Skeletal muscle satellite cell (primary cell): ENCODE results near the gene CTNNA2.

Source experiments
- H3K27me3 ChIP-seq: 2 replicates; pipeline ENCODE4 v1.7.0; 2013; ENCODE audit warnings: low read length; ENCODE audit not compliant: control insufficient read depth, insufficient read depth
- H3K36me3 ChIP-seq: 2 replicates; pipeline ENCODE4 v1.7.0; 2013; ENCODE audit warnings: mild to moderate bottlenecking, control low read depth, low read length; ENCODE audit not compliant: insufficient read depth
- H3K4me1 ChIP-seq: 2 replicates; pipeline ENCODE4 v1.7.0; 2013; ENCODE audit warnings: low read length; ENCODE audit not compliant: control insufficient read depth, insufficient read depth
- H3K4me2 ChIP-seq: 2 replicates; pipeline ENCODE4 v1.7.0; 2013; ENCODE audit warnings: mild to moderate bottlenecking, low read length
- H3K4me3 ChIP-seq: 2 replicates; pipeline ENCODE4 v1.7.0; 2013; ENCODE audit warnings: low read length
- H3K9ac ChIP-seq: 2 replicates; pipeline ENCODE4 v1.7.0; 2013; ENCODE audit warnings: mild to moderate bottlenecking, low read depth, low read length, moderate library complexity
- H3K9me3 ChIP-seq: replicated peaks from 2 replicates; pipeline ENCODE4 v1.7.0; 2013; ENCODE audit warnings: mild to moderate bottlenecking, control low read depth, low read length

Gene CTNNA2

GRCh38 chr2:79938648-79939047 lies 425.8 kb downstream of the CTNNA2 start:
- Histone ChIP-seq H3K4me1 (no peaks in the 10 kb centered on the region), H3K9me3 (no peaks in the 10 kb centered on the region), H3K9ac (no peak overlapping the region), H3K36me3 (no peaks in the 10 kb centered on the region), H3K4me3 (no peak overlapping the region), H3K4me2 (no peak overlapping the region), H3K27me3 (no peaks in the 10 kb centered on the region)

- Histone ChIP-seq H3K9me3 (no peaks in the 10 kb centered on the region), H3K27me3 (no peaks in the 10 kb centered on the region), H3K36me3 (no peaks in the 10 kb centered on the region), H3K4me3 (no peak overlapping the region), H3K9ac (no peak overlapping the region), H3K4me1 (no peaks in the 10 kb centered on the region), H3K4me2 (no peak overlapping the region)
These were observed 427.5 kb downstream of the CTNNA2 start for GRCh38 chr2:79940364-79940763.

GRCh38 chr2:79941179-79941578 lies 428.3 kb downstream of the CTNNA2 start:
- Histone ChIP-seq H3K9ac (no peak overlapping the region), H3K9me3 (no peaks in the 10 kb centered on the region), H3K4me1 (no peaks in the 10 kb centered on the region), H3K27me3 (no peaks in the 10 kb centered on the region), H3K4me3 (no peak overlapping the region), H3K36me3 (no peaks in the 10 kb centered on the region), H3K4me2 (no peak overlapping the region)

GRCh38 chr2:79944205-79944604 lies 431.4 kb downstream of the CTNNA2 start:
- Histone ChIP-seq H3K36me3 (no peaks in the 10 kb centered on the region), H3K9me3 (no peaks in the 10 kb centered on the region), H3K4me3 (no peak overlapping the region), H3K4me2 (no peak overlapping the region), H3K9ac (no peak overlapping the region), H3K4me1 (no peaks in the 10 kb centered on the region), H3K27me3 (no peaks in the 10 kb centered on the region)

- Histone ChIP-seq H3K4me2 (no peak overlapping the region), H3K9me3 (no peaks in the 10 kb centered on the region), H3K4me3 (no peak overlapping the region), H3K4me1 (no peaks in the 10 kb centered on the region), H3K36me3 (no peaks in the 10 kb centered on the region), H3K27me3 (no peaks in the 10 kb centered on the region), H3K9ac (no peak overlapping the region)
These were observed 433.0 kb downstream of the CTNNA2 start for GRCh38 chr2:79945653-79946445.

- H3K27me3 ChIP-seq: no peaks in the 10 kb centered on the region
- no peak overlapping the region for H3K4me3 ChIP-seq
- no peaks in the 10 kb centered on the region for H3K9me3 ChIP-seq
- no peak overlapping the region for H3K9ac ChIP-seq
- no peaks in the 10 kb centered on the region for H3K4me1 ChIP-seq
- no peaks in the 10 kb centered on the region for H3K36me3 ChIP-seq
- no peak overlapping the region for H3K4me2 ChIP-seq
These were observed 434.9 kb downstream of the CTNNA2 start for GRCh38 chr2:79947751-79948150.

DNA sequence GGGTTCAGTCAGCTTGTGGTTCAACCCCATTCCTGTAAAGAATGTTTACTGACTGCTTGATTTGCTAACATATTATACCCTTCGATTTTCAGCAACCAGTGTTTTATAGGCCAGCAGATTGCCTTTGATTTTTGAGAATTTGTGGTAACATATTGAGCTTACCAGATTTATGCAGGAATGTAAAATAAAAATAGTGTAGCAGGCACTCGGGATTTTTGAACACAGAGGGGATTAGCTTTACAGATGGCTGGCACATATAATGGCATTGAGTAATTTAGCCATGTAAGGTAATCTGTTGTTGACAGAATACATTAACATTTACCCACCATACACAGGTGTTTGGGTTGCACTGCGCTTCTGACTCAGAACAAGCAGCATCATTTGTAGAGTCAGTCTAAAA lies 437.7 kb downstream of the CTNNA2 start:
- Histone ChIP-seq H3K36me3 (no peaks in the 10 kb centered on the region), H3K4me1 (no peaks in the 10 kb centered on the region), H3K27me3 (no peaks in the 10 kb centered on the region), H3K9ac (no peak overlapping the region), H3K9me3 (no peaks in the 10 kb centered on the region), H3K4me2 (no peak overlapping the region), H3K4me3 (no peak overlapping the region)

DNA sequence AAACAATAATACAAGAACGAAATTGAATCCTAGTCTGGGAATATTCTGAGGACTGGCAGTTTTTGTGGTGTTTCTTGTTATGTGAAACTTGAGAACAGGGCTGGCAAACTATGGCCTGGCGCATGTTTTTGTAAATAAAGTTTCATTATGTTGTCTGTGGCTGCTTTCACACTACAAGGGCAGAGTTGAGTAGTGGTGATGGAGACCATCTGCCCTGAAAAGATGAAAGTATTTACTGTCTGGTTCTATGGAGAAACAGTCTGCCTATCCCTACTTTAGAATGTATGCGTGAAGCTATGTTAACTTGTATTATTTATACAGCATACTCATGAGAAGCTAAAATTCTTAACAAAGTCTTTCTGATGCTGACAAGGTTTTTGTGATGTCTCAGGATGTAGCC lies 439.8 kb downstream of the CTNNA2 start:
- Histone ChIP-seq H3K27me3 (no peaks in the 10 kb centered on the region), H3K9ac (no peak overlapping the region), H3K4me2 (no peak overlapping the region), H3K9me3 (no peaks in the 10 kb centered on the region), H3K4me1 (no peaks in the 10 kb centered on the region), H3K4me3 (no peak overlapping the region), H3K36me3 (no peaks in the 10 kb centered on the region)

DNA sequence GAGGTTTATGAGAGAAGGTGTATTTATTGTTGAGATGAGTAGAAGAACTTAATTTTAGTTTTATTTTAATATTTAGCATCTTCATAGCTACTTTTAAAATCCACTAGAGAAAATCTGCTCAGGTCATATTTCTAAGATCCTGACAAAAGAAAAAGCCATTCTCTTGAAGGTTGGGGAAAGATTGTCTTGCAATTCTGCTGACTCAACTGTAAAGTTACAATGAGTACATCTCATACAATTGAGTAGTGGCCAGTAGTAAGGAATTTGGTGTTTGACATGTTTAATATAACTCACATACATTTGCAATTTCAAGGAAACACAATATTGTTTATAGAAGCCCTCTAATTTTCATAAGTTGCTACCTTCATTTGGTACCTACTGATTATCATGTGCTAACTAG lies 447.2 kb downstream of the CTNNA2 start:
- Histone ChIP-seq H3K4me1 (no peaks in the 10 kb centered on the region), H3K4me2 (no peak overlapping the region), H3K4me3 (no peak overlapping the region), H3K27me3 (no peaks in the 10 kb centered on the region), H3K36me3 (no peaks in the 10 kb centered on the region), H3K9ac (no peak overlapping the region), H3K9me3 (peaks cover 4% of the 10 kb centered on the region)

GRCh38 chr2:79960519-79960918 lies 447.7 kb downstream of the CTNNA2 start:
- H3K9me3 ChIP-seq: peaks cover 4% of the 10 kb centered on the region

GRCh38 chr2:79964966-79965365 lies 452.1 kb downstream of the CTNNA2 start:
- no peaks in the 10 kb centered on the region for H3K36me3 ChIP-seq
- peaks cover 4% of the 10 kb centered on the region for H3K9me3 ChIP-seq
- no peaks in the 10 kb centered on the region for H3K27me3 ChIP-seq
- H3K4me2 ChIP-seq: no peak overlapping the region
- no peaks in the 10 kb centered on the region for H3K4me1 ChIP-seq
- no peak overlapping the region for H3K4me3 ChIP-seq
- no peak overlapping the region for H3K9ac ChIP-seq

More at GRCh38 chr2:79960519-79960918, 447.7 kb downstream of the CTNNA2 start:
- Histone ChIP-seq H3K4me3 (no peak overlapping the region), H3K4me1 (no peaks in the 10 kb centered on the region), H3K9ac (no peak overlapping the region), H3K27me3 (no peaks in the 10 kb centered on the region), H3K4me2 (no peak overlapping the region), H3K36me3 (no peaks in the 10 kb centered on the region)

- H3K36me3 ChIP-seq: no peaks in the 10 kb centered on the region
- H3K4me2 ChIP-seq: no peak overlapping the region
- H3K4me3 ChIP-seq: no peak overlapping the region
- H3K4me1 ChIP-seq: no peaks in the 10 kb centered on the region
- peaks cover 4% of the 10 kb centered on the region for H3K9me3 ChIP-seq
- H3K9ac ChIP-seq: no peak overlapping the region
- no peaks in the 10 kb centered on the region for H3K27me3 ChIP-seq
These were observed 453.5 kb downstream of the CTNNA2 start for GRCh38 chr2:79966369-79966768.
